ENCODE data around the gene FAM3D.
"Not testable (repeated sequence)": the region's sequence is repeated elsewhere in the genome, so short reads cannot be mapped to it uniquely, and the experiment has no call there.

Gene FAM3D

DNA sequence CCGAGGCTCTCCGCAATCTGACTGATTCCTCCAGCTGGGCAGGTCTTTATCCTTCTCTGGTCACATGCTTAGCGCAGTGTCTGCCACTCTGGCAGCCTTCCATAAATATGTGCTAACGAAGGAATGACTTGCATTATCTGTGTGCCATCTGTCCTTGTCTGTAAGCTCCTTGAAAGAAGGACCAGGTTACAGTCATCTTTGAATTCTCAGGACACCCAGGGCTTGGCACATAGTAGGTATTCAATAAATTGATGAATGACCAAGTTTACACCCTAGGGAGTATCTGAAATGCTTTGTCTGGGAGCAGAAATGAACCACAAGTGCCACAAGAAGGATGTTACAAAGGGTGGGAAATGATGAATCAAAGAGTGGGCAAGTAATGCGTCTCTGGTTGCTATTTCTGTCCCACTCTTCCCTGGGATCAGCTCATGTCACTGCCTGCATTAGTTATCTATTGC, 16.5 kb upstream of the FAM3D start:
- DNase-seq = peak; percentile 85

DNA sequence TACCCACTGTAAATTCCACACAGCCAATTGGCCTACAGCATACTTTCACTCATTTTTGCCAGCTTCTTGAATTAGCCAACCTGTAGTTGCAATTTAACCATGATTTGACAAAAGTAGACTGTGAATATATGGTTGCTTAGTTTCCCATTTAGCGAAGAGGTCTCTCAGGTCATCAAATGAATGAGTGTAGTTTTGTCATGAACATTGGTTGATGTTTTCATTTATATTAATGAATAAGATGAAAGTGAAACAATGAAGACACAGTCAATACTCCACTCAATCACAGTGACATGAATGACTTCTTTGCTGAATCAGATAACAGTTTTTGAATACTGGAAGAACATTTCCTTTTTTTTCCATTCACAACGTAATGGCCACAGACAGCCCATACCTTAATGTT, 15.3 kb upstream of the FAM3D start:
- DNase-seq = no peak

DNA sequence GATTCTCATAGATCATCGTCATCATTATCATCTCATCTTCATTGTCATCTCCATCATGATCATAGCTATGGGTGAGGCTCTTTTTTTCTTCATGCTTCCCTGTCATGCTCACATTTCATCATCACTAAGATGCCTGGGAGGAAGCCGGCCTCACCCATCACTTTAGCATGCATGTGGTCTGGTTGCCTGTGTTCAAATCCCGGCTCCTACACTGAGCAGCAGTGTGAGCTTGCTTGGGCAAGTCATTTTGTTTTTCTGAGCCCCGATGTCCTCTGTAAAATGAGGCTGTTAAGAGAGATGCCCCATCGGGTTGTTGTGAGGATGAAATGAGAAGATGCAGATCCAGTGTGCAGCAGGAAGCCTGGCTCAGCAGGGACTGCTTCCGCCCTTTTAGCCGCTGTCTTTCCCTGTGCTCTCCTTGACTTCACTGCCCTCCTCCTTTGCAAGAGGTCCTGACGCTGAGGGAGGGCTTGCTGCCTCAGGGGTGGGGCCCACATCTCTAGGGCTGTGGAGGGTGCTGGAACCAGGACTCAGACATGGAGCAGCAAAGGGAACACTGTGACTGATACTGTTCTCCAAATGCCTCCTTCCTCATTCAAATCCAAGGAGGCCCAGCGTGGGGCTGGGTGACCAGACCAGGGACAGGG, 14.4 kb upstream of the FAM3D start:
- DNase-seq = no peak

DNA sequence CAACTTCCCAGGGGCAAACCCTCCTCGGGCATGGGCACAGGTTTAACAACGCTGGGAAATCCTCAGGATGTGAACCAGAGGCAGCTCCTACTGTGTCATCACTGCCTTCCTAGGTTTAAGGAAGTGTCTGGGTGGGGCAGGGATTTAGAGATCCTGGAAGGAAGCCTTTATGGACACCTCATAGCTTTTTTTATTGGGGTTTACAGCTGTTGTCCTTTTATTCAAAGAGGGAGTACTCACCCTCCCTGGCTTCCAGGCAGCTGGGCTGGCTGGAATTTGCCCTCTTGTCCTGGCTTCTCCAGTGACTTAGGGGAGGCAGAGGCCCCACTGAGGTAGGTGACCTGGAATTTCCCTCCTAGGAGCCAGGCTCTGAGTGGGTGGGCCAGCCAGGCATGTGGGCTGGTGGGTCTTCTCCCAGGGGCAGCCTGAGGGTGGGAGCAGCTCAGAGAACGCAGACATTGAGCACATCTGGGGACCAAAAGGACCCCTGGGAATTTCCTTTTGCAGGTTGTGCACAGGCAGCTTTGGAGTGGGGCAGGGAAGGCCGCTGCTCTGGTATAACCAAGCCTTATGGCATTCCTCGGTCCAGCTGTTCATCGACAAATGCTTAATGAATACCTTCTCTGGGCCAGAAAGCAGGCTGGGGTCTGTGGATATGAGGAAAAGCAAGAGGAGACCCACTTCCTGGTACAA, 13.5 kb upstream of the FAM3D start:
- DNase-seq = no peak

DNA sequence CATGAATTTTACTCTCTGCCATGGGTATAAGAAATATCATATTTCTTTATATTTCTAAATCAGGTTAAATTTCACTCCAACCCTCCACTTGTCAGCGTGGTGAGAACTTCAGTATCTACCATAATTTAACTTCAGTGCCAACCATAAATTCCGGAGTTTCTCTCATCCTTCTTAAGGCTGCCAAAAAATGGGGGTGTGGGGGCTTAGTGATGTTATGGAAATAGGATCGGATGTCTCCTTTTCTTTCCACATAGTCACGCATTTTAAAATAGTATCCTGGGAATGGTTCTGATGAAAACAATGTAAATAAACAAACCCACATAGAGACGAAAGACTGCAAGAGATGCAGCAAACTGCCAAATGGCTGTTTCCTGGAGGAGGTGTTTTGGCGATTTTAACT, 12.9 kb upstream of the FAM3D start:
- no peak for DNase-seq

DNA sequence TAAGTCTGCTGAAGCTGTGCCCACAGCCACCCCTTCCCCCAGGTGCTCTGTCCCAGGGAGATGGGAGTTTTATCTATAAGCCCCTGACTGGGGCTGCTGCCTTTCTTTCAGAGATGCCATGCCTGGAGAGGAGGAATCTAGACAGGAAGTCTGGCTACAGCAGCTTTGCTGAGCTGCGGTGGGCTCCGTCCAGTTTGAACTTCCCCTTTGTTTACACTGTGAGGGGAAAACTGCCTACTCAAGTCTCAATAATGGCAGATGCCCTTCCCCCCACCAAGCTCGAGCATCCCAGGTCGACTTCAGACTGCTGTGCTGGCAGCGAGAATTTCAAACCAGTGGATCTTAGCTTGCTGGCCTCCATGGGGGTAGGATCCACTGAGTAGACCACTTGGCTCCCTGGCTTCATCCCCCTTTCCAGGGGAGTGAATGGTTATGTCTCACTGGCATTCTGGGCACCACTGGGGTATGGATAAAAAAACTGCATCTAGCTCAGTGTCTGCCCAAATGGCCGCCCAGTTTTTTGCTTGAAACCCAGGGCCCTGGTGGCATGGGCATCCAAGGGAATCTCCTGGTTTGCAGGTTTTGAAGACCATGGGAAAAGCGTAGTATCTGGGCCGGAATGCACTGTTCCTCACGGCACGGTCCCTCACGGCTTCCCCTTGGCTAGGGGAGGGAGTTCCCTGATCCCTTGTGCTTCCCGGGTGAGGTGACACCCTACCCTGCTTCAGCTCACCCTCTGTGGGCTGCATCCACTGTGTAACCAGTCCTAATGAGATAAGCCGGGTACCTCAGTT, 11.8 kb upstream of the FAM3D start:
- not testable (repeated sequence) for DNase-seq

DNA sequence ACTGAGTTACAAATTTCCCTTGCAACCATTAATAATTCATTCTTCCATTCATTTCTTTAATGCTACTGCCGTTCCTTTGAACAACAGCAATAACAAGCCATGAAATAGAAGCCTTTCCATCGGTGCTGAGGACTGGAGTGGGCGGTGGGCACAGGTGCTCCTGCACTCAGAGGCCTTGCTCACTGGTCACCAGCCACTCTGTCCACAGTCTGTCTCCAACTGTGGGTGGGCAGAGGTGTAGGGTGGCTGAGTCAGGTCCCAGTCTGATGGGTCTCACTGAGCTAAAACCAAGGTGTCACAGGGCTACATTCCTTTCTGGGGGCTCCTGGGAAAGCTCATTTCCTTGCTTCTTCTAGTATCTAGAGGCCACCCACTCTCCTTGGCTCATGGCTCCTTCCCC, 6.3 kb upstream of the FAM3D start:
- DNase-seq = no peak

DNA sequence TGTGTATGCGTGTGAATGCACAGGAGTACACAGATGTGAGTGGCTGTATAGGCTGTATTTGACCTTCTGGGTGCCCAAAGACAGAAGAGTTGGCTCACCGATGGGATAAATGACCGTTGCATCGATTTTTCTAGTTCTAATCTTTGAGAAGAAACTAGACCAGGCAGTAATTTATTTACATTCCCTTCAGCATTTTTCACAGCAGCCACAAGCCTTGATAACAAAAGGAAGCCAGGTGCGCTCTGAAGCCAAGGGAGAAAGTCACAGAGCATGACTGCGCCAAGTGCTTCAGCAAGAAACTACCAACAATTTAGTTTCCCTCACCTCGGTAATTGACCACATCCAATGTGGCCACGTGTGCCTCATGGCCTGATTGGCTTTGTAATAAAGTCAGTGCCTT, 5.9 kb upstream of the FAM3D start:
- no peak for DNase-seq

DNA sequence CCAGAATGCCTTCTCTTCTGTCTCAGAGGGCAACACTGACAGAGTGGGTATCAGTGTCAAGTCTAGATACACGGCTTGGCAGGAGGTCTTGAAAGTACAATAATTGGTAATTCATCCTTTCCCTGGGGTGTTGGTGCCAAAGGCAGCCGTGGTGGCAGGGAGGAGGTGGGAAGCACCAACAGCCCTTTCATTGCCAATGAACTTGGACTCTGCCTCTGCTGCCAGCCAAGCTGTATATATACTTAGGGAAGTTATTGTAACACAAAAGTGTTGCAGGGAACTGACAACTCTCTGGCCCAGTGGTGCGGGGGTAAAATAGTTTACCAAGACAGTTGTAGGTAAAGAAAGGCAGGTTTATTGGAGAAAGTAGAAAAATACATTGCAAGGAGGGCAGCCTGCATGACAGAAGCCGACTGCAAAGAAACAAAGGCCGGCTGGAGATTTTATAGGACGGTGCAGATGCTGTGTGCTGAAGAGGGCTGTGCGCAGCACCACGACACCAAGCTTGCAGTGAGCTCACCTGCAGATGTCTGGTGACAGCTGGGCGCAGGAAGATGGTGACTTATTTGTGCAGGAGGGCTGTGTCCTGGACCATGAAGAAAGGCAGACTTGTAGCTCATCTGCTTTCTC, 4.0 kb upstream of the FAM3D start:
- peak; percentile 84 for DNase-seq

DNA sequence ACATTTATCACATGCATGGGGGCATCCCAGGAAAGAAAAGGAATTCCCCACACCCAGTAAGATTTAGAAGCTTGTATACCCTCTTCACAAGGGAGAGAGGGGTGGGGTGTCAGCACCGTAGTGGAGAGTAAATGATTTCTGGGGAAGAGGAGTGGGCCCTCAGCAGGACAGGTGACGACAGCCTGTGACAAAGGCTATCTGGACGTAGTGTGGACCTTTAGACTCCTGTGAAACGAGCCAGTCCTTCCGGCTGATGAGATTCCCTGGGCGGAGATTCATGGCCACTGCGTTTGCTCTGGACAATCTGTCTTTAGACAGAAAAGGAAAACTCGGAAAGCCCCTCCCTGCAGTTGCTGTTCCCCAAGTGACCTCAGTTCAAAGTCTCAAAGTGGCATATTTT, 1.7 kb upstream of the FAM3D start:
- no peak for DNase-seq

DNA sequence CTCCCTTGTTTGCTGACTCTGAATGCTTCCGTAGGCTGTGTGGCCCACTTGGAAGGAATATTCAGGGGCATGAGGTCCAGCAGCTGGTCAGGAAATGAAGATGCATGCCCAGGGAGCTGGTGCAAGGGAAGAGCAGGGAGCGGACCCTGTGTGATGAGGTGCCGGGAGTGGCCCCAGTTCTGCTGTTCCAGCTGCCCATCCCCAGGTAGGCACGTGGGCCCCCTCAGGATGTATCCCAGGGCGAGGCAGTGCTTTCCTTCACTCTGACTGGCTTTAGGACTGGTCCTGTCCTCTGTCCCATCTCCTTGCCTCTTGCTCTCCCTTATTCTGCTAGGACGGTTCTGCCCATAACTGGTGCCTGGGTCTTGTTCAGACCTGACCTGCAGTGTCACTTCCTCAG, 1.1 kb upstream of the FAM3D start:
- no peak for DNase-seq

DNA sequence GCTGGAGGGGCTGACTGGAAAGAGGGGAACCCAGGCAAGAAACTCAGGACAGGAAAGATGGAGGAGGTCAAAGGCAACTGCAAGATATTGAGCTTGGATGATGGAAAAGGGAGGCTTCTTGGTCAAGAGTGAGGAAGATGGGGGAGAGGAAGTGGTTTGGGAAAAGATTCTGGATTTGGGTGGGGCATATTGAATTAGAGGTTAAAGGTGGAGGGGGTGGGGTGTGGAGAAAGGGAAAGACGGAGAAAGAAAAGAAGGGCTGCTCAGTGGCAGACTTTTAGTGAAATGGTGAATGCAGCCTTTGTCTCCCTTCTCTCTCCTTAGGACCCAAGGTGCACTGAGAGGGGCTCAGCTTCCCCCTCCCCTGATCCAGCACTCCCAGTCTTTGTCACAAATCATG, 655 bp upstream of the FAM3D start:
- no peak for DNase-seq

DNA sequence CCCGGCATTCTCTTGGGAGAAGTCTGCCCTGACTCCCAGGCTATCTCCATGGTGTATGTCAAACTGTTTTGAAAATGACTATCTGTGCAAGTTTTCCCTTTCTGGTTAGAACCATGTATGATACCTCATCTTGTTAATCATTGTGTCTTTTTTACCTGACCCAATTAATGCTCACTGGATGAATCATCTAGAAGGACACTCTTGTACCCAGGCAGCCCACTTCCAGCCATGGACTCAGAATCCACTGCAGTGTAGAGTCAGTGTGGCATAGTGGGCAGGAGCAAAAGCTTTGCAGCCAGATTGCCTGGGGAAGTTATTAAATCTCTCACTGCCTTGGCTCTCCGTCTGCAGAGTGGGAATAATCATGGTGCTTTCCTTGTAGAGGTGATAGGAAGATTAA, 1.2 kb downstream of the FAM3D start:
- no peak for DNase-seq

DNA sequence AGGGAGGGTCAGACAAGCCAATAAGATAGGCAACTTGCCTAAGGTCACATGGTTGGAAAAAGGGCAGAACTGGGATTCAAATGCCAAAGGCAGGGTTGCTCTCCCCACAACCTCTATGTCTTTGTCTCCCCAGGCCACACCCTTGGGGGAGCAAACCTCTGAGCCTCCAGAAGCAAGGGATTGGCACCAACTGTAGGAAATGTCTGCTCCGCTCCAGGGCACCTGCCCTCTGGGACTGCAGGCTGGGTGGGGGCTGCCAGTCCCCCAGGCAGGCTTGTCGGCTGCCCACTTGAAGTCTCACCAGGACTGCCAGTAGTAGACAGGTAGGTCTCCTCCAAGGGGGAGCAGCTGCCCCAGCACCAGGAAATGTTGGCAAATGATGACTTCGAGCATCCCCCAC, 2.0 kb downstream of the FAM3D start:
- no peak for DNase-seq

DNA sequence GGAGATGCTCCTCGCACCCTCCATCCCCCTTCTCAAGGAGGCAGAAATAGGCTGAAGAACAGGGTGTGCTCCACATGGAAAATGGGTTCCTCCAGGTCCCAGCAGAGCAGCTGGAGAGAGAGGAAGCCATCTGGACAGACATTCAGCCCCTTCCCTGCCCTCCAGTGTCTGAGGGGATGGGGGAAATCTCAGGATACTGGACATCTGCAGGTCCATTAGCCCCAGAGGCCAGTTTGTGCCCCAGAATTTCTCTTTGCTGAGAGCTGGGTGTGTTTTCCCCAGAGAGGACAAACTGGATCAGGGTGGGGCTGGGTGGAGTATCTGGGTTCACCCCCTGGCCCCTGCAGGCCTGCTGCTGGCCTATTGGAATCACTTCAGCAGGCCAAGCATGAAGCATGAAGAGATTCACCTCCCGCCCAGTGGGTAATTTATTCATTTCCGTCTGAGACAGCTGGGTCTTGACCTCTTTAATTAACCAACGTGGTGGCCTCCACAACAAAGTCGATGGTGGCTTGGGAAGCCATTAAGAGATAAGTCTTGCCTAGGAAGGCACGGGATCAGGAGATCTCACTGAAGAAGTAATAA, 4.6 kb downstream of the FAM3D start:
- DNase-seq = no peak

DNA sequence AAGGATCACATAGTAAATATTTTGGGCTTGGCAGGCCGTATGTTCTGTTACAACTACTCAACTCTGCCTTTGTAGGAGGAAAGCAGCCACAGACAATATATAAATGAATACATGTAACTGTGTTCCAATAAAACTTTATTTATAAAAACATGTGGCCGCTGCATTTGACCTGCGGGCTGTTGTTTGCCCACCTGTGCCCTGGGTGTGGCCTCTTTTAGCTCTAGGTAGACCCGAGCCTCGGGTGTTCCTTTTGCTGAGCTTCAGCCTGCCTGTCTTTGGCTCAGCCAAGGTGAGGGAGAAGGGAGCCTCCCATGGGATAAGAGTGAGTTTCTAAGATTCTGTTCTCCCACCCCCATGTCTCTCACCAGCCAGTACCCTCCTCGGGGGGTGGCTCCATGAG, 5.6 kb downstream of the FAM3D start:
- DNase-seq = no peak

DNA sequence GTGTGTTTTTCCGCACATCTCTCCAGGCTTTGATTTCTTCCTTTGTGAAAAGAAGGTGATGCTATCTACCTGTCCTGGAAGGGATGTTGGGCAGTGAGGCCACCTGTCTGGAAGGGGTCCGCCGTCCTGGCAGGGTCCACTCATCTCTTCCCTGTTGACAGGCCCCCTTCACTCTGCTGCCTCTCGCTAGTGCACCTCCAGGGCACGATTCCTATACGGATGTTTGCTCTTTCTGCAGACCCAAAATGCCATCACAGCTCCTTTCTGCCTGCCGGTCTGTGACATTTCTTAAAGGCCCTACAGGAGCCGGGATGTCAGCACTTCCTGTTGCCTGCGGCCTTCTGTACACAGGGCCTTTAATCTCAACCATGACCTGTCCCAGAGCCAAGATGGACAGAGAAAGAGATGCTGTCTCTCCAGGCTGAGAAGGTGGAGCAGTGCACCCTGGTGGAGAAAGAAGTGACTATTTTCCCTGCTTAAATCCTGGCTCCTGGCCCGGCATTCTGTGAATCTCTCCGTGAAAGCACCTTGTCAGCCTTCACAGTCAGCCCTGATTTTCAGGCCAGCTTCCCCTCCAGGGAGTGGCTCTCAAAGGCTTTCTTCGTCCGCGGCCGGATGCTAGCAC, 7.4 kb downstream of the FAM3D start:
- no peak for DNase-seq

DNA sequence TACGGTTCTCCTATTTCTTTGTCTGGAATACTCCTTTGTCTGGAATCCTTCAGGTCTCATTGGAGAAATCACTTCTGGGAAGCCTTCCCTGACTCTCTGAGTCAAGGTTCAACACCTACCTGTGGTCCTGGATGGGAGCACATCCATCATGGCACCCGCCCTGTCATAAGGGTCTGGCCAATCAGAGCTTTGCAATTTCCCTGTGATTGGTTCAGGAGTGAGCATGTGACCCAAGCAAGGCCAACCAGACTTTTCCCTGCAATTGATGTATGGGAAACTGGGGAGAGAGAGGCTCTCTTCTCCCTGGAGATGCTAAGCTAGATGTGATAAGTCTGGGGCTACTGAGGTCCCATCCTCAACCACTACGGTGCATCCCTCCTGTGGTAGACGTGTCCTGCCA, 8.1 kb downstream of the FAM3D start:
- DNase-seq = no peak

DNA sequence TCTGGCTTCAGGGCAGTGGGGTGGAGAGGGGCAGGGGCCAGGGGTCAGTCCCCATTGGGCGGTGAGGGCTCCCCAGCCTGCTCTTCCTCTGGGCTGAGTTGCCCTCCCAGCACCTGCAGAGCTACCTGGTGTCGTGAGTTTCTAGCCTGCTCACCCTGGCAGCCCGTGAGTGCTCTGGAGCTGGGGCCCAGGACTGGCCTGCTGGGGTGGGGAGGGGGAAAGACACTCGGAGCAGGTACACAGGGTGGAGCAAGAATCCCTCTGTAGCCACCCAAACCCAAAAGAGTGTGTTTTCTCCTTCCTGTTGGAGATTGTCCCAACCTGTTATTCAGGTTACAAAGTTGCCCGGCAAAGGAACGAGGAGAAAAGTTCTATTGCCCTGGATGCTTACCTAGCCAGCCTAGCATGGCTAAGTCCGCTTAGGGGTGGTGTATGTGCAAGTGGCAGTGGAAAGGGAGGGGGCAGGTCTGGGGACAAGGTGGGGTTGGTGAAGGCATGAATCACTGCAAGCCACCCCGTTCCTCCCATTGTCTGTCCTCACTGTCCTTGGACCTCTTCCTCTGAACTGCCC, 8.9 kb downstream of the FAM3D start:
- no peak for DNase-seq

DNA sequence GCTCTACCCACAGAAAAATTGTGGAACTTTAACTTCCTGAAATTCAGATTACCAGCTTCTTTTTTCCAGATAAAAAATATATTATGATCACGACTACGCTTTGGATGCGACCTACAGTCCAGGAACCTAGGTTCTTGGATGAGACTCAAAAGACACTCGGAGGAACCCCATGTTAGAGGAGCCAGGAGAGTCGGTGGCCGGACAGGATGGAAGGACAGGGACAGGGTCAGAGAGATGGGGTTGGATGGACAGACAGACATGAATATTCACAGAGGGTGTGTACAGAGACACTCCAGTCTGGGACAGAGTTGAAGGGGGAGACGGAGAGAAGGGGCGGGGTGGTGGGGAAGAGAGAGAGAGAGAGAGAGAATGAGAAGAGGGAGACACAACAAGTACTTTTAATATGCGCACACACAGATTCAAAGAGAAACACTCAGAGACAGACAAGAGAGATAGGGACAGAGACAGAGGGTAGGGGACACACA, 9.5 kb downstream of the FAM3D start:
- DNase-seq = no peak

DNA sequence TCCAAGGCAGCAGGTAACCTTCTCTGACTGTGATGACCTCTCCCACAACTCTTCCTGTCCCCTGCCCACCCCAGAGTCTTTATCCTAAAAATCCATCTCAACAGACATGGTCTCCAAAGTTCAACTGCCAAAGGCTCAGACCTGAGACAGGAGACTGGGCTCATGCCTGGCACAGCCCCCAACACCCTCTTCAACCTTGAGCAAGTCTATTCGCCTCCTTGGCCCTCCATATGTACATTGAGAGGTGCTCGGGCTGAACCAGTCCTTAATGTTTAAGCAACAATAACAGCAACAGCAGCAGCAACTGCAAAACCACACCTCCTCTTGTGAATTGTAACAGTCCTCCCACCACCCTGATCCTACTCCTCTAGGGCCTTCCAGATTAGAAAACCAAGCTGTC, 9.9 kb downstream of the FAM3D start:
- DNase-seq = no peak

DNA sequence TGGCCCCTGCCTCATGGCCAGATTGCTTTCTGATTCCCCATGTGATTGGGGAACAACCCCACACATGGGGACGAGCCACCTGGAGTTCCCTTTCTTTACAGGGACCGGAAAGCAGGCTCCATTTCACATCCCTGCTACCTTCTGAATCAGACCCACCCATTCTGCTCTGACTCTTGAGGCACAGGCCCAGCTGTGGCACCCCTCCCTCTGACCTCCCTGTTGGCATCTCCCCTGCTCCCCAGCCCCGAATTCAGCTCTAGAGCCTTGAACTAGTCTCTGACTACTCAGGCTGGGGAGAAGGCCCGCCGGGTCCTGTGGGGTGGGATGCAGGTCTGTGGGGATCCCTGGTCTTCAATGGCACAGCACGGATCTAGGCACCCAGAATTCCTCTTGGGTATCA, 12.1 kb downstream of the FAM3D start:
- no peak for DNase-seq
